Astrocyte (in vitro differentiated cells and primary cell): Measurements from ENCODE around the gene KRT28. TPM values are rescaled to one million over a fixed set of nuclear protein-coding genes. Genes with fewer than 3 reads are reported as not detected.

ENCODE experiments used
- DNase-seq: peaks from one replicate; pipeline ENCODE4 v3.0.0-alpha.2; 2010; ENCODE audit warnings: low read depth
- FAIRE-seq: peaks from 2 replicates; lab custom pipeline; 2011; peaks lifted over from hg19 to GRCh38; lab: Jason Lieb, UNC
- H2AFZ ChIP-seq: 2 replicates; pipeline ENCODE4 v1.6.0; 2012; ENCODE audit warnings: low read depth, low read length, inconsistent platforms
- H3K27ac ChIP-seq: 2 replicates; pipeline ENCODE4 v1.5.1; 2011; ENCODE audit warnings: low read depth, low read length, inconsistent platforms
- H3K27me3 ChIP-seq: 2 replicates; pipeline ENCODE4 v1.6.0; 2011; ENCODE audit warnings: low read length, inconsistent platforms; ENCODE audit not compliant: insufficient read depth
- H3K36me3 ChIP-seq: 2 replicates; pipeline ENCODE4 v1.5.1; 2011; ENCODE audit warnings: low read length, inconsistent platforms; ENCODE audit not compliant: insufficient read depth
- H3K4me1 ChIP-seq: 2 replicates; pipeline ENCODE4 v1.5.1; 2011; ENCODE audit warnings: low read length, inconsistent platforms; ENCODE audit not compliant: insufficient read depth
- H3K4me2 ChIP-seq: 2 replicates; pipeline ENCODE4 v1.6.0; 2012; ENCODE audit warnings: low read length, inconsistent platforms
- H3K4me3 ChIP-seq: 2 replicates; pipeline ENCODE4 v1.5.1; 2011; ENCODE audit warnings: low read depth, mild to moderate bottlenecking, low read length, inconsistent platforms; ENCODE audit not compliant: insufficient read depth
- H3K79me2 ChIP-seq: 2 replicates; pipeline ENCODE4 v1.6.0; 2012; ENCODE audit warnings: mild to moderate bottlenecking, low read length, inconsistent platforms; ENCODE audit not compliant: insufficient read depth
- H3K9ac ChIP-seq: 2 replicates; pipeline ENCODE4 v1.6.0; 2012; ENCODE audit warnings: mild to moderate bottlenecking, low read length, inconsistent platforms
- H3K9me3 ChIP-seq: 2 replicates; pipeline ENCODE4 v1.5.1; 2012; ENCODE audit warnings: low read depth, mild to moderate bottlenecking, low read length, inconsistent platforms; ENCODE audit not compliant: insufficient read depth
- H4K20me1 ChIP-seq: 2 replicates; pipeline ENCODE4 v1.6.0; 2012; ENCODE audit warnings: low read length, inconsistent platforms; ENCODE audit not compliant: insufficient read depth
- H3K27ac Mint-ChIP-seq: one replicate; pipeline ENCODE4 v1.8.0; 2021; ENCODE audit warnings: mild to moderate bottlenecking, mixed read lengths; ENCODE audit not compliant: unreplicated experiment
- H3K27me3 Mint-ChIP-seq: one replicate; pipeline ENCODE4 v1.8.0; 2021; ENCODE audit warnings: low read depth, mixed read lengths; ENCODE audit not compliant: unreplicated experiment
- H3K36me3 Mint-ChIP-seq: one replicate; pipeline ENCODE4 v1.8.0; 2021; ENCODE audit warnings: low read depth, mixed read lengths; ENCODE audit not compliant: unreplicated experiment
- H3K4me1 Mint-ChIP-seq: one replicate; pipeline ENCODE4 v1.8.0; 2021; ENCODE audit warnings: low read depth, mixed read lengths; ENCODE audit not compliant: unreplicated experiment
- H3K4me3 Mint-ChIP-seq: one replicate; pipeline ENCODE4 v1.8.0; 2021; ENCODE audit warnings: mild to moderate bottlenecking, moderate library complexity, mixed read lengths; ENCODE audit not compliant: unreplicated experiment
- H3K9me3 Mint-ChIP-seq: one replicate; pipeline ENCODE4 v1.8.0; 2021; ENCODE audit warnings: mild to moderate bottlenecking, mixed read lengths; ENCODE audit not compliant: unreplicated experiment
- CTCF ChIP-seq: IDR thresholded peaks from 2 replicates; pipeline ENCODE4 v1.5.1; 2011; ENCODE audit warnings: low read depth, mild to moderate bottlenecking, inconsistent platforms, low read length, moderate library complexity; ENCODE audit not compliant: insufficient read depth
- EZH2 ChIP-seq: IDR thresholded peaks from 2 replicates; pipeline ENCODE4 v1.6.1; 2012; ENCODE audit warnings: mild to moderate bottlenecking, low read length, inconsistent platforms; ENCODE audit not compliant: insufficient read depth
- total RNA-seq: library from RNA; stranded (reverse); gene quantifications from 2 replicates; pipeline ENCODE4 v1.2.1, GENCODE V29; 2021

Gene KRT28
- total RNA-seq, 1 donor from 2014 or later: not detected

- H3K4me2 ChIP-seq: no peak within 1 kb of the TSS
- no peaks in the 10 kb centered on the region for H3K36me3 ChIP-seq
- H3K4me1 Mint-ChIP-seq: no peaks in the 10 kb centered on the region
- no peak for DNase-seq
- peaks cover 8% of the 10 kb centered on the region for H3K9me3 Mint-ChIP-seq
- H3K4me3 ChIP-seq: no peak within 1 kb of the TSS
- H3K9me3 ChIP-seq: no peaks in the 10 kb centered on the region
- FAIRE-seq: no peak
- no peaks in the 10 kb centered on the region for H3K36me3 Mint-ChIP-seq
- no peak within 1 kb of the TSS for H3K4me3 Mint-ChIP-seq
- no peak for TF ChIP-seq EZH2
- no peak for TF ChIP-seq CTCF
- no peaks in the 10 kb centered on the region for H3K79me2 ChIP-seq
- H3K4me1 ChIP-seq: no peaks in the 10 kb centered on the region
- H2AFZ ChIP-seq: no peak within 1 kb of the TSS
- H3K27ac ChIP-seq: no peak within 1 kb of the TSS
- H3K27me3 ChIP-seq: peaks cover 9% of the 10 kb centered on the region
- peaks cover 3% of the 10 kb centered on the region for H3K27me3 Mint-ChIP-seq
- H4K20me1 ChIP-seq: no peaks in the 10 kb centered on the region
- H3K27ac Mint-ChIP-seq: no peak within 1 kb of the TSS
- H3K9ac ChIP-seq: no peak within 1 kb of the TSS
Measured at GRCh38 chr17:40755231-40755630, 44.5 kb downstream of the KRT28 start, which contains the start of gene KRT25. TSS of gene KRT25 (minus strand) at chr17:40755331. CDS start at chr17:40755271, 60 bp downstream.

DNA sequence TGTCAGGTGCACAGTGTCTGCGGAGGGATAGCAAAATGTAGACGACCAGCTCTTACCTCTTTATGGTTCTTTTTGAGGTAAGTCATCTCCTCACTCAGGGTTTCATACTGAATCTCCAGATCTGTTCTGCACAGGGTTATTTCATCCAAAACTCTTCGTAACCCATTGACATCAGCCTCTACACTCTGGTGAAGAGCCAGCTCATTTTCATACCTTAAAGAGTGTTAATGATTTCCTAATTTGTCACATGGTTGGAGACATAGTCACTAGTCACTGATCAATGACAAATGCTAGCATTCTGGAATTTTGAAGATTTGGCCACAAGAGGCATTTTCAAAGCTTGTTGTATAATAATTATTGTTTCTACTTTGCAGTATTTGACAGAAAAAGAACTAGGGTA is 46.0 kb downstream of the KRT28 start:
- Histone ChIP-seq H3K4me2 (no peak overlapping the region), H3K79me2 (no peaks in the 10 kb centered on the region), H3K9ac (no peak overlapping the region), H3K4me3 (no peak overlapping the region), H3K27me3 (peaks cover 13% of the 10 kb centered on the region), H3K4me1 (no peaks in the 10 kb centered on the region), H4K20me1 (no peaks in the 10 kb centered on the region), H3K36me3 (no peaks in the 10 kb centered on the region), H2AFZ (no peak overlapping the region), H3K27ac (no peak overlapping the region), H3K9me3 (no peaks in the 10 kb centered on the region)
- Mint-ChIP-seq H3K27me3 (peaks cover 3% of the 10 kb centered on the region), H3K4me3 (no peak overlapping the region), H3K4me1 (no peaks in the 10 kb centered on the region), H3K9me3 (peaks cover 4% of the 10 kb centered on the region), H3K36me3 (no peaks in the 10 kb centered on the region), H3K27ac (no peak overlapping the region)
- no peak for TF ChIP-seq CTCF
- no peak for TF ChIP-seq EZH2
- FAIRE-seq: no peak
- no peak for DNase-seq

DNA sequence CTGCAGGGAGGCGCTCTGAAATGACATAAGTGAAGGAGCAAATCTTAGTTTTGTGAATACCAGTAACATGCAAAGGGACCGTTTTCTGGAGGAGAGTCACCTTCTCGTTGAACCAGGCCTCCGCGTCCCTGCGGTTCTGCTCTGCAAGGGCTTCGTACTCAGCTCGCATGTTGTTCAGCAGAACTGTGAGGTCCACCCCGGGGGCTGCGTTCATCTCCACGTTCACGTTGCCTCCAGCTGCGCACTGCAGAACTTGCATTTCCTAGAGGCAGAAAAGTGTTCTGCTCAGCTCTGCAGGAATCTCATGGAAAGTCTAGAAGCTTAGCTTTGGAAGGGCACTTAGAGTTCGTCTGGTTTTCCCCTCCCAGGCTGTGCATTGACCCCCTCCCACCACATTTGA is 48.7 kb downstream of the KRT28 start:
- Histone ChIP-seq H2AFZ (no peak overlapping the region), H3K79me2 (no peaks in the 10 kb centered on the region), H3K27ac (no peak overlapping the region), H3K27me3 (peaks cover 13% of the 10 kb centered on the region), H3K4me2 (no peak overlapping the region), H3K4me1 (no peaks in the 10 kb centered on the region), H4K20me1 (no peaks in the 10 kb centered on the region), H3K9ac (no peak overlapping the region), H3K36me3 (no peaks in the 10 kb centered on the region), H3K9me3 (no peaks in the 10 kb centered on the region), H3K4me3 (no peak overlapping the region)
- no peak overlapping the region for H3K4me3 Mint-ChIP-seq
- DNase-seq: no peak
- no peaks in the 10 kb centered on the region for H3K36me3 Mint-ChIP-seq
- H3K4me1 Mint-ChIP-seq: no peaks in the 10 kb centered on the region
- H3K9me3 Mint-ChIP-seq: peaks cover 3% of the 10 kb centered on the region
- TF ChIP-seq EZH2 (no peak), CTCF (no peak)
- no peak overlapping the region for H3K27ac Mint-ChIP-seq
- FAIRE-seq: no peak
- peaks cover 3% of the 10 kb centered on the region for H3K27me3 Mint-ChIP-seq
